GM19463 (cell line): ENCODE results near the gene PTPRO.

Experiments used
- ATAC-seq: cut with Tn5 transposase; IDR thresholded peaks from one replicate; pipeline ENCODE4 v1.9.1; 2021; ENCODE audit warnings: mild to moderate bottlenecking, moderate library complexity; ENCODE audit not compliant: unreplicated experiment

The PTPRO gene

DNA sequence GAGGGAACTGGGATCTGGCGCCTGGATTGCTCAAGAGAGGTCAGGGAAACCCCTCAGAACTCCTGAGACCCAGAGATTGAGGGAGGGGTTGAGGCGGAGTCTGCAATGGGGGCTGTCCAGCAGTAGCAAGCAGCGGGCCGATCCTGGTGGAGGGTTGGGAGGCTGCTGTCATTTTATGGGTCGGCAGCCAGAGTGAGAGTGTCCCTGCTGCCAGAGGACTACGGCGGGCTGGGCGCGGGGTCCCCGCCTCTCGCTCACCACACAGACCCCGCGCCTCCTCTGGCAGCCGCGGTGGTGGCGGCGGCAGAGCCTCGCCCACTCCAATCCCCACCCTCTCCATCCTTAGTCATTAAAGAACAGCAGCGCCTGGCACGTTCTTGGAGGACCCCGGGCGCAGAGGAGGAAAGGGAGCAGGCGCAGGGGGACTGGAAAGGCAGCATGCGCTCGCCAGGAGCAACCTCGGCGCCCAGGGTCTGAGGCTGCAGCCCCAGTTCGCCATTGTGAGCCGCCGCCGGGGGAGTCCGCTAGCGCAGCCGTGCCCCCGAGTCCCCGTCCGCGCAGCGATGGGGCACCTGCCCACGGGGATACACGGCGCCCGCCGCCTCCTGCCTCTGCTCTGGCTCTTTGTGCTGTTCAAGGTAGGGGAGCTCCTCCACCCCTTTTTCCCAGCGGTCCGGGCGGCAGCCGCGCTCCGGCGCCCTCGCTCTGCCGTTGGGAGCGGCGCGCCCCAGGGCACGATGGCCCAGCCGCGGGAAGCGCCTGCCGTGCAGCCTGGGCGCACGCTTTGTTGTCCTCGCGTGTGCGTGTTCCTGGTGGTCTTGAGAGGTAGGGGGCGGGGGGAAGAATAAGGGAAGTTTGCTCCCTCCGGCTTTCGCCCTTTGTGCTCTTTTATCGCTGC, at the start of gene PTPRO:
Gene PTPRO (plus strand): TSS at position 345 of the 898 bp plus-strand sequence.
- ATAC-seq = no peak

DNA sequence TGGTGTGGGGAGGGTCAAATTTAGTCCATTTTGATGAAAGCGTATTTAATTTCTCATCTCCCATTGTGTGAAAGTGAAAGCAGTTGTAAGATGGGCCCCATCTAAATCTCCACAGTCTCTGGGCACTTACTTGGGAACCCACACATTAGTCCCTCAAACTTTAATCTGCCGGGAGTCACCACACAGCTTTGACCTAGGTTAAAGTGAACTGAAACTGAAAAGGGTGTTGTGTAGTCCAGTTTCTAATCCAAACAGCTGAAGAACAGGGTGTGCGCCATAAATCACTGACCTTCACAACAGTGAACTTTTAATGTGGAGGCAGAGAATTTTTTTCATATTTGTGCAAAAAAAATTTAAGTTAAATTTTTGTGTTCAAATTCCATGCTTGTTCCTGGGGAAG, 48.4 kb upstream of the PTPRO start:
- ATAC-seq = no peak

DNA sequence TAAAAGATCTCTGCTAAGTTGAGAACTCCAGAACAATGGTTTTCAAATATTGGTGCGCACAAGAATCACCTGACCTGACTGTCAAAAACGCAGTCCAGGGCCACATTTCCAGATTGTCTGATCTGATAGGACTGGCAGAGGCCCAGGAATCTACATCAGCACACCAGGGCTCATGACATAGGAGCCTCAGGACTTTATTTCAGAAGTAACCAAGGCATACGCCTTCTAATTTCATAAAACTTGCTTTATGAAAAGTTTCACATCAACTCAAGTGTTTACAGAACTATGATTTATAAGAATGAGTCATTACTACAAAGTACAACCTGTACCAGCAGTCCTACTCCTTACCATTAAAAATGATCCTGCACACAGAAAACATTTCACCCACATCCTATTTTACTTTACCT, 47.7 kb upstream of the PTPRO start:
- ATAC-seq = no peak

DNA sequence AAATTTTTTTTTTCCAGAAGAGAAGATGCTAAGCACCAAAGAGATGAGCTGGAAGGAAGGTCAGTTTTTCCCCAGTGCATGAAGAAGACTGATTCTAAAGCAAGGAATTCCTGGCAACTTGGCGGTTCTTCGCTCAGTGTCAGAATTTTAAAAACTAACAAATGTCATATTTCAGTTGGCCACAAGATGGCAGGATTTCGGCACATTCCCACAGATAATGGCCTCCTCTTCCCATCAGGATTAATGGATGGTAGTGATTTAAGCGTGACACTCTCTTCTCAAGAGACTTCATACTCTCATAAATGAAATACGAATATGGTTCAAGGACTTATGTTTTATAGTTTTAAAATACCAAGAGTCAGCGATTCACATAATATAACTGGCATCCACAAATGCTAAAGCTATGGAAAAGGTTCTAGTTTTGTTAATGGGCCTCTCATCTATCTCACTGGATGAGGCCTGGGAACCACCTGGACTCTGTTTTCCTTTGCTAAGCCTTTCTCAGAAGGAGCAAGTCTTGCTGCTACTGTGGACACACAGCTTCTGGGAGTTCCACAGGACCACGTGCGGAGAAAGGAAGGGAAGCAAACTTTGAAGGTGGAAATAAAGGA, 46.1 kb upstream of the PTPRO start:
- ATAC-seq = no peak

DNA sequence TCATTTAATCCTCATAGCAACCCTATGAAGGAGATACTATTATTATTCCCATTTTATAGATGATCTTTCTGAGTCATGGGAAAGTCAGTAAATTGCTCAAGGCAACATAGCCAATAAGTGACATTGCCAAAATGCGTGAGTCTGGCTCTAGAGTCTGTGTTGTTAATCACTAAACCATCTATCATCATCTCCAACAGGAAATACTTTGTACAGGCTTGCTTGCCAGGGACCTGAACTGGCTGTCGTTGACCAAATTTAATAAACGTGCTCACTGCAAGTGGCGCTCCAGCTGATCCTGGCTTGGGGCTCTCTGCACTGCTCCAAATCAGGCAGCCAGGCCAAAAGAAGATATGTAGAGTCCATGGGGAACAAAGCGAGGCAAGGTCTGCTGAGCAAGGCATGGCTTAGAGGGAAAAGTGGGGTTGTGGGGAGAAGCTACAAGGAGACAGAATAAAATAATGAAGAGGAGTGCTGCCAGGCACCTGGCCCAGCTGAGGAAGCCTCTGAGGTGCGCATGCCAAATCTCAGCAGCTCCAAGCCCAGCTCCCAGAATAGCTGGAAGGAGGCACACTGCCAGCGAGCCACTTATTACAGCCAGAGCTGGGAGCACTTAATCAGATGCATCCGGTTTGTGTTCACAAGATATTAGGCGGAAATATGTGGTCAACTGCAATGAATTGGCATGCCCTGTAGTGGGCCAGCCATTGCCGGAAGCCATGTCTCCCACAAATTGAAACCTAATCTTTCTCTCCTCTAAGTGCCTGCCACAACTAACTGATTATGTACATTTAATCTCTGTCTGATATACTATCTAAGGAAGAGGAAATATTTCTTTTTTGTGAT, 43.3 kb upstream of the PTPRO start:
- ATAC-seq = peak; percentile 82

DNA sequence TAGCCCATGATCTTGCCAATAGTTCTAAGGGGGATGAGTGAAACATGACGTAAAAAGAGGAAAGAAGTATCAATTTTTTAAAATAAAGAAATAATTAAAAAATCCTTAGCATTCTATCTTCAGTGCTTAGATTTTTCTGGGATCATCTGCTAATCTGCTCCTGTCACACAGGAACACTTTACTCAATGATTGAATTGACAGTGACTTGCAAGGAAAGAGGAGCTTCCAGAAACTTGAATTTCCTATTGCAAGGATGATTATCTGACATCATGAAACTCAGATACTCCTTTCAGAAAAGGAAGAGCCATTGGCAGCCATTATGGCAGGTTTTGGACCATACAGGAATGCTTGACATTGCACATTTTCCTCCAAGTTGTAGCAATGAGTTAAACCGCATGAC, 41.4 kb upstream of the PTPRO start:
- no peak for ATAC-seq

DNA sequence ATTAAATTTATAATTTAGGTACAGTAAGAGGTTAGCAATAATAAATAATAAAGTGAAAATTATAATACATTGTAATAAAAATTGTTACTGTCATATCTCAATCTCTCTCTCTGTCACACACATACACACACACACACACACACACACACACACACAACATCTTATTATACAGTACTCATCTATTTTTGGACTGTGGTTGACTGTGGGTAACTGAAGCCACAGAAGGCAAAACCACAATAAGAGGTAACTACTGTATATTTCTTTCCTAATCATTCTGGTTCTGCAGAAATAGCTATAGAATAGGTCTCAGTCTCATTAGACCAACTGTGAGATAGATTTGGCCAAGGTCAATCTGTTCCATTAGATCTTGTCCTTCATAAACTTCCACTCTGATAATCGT, 33.1 kb upstream of the PTPRO start:
- no peak for ATAC-seq

DNA sequence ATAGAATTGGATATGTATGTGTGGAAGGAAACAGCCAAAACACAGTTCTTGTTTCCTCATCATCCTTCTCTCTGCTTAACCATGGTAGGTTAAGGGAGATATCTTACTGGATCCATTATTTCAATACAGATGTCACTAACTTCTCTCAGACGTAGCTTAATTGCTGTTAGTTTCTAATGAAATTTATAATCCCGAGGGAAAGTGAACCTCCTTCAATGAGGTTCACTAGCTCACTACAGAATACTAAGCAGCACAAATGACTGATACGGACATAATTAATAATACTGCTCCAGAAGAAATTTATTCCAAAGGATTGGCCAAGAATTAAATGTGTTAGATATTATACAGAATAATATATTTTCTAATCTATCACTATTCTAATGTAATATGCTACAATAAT, 28.6 kb upstream of the PTPRO start:
- no peak for ATAC-seq

DNA sequence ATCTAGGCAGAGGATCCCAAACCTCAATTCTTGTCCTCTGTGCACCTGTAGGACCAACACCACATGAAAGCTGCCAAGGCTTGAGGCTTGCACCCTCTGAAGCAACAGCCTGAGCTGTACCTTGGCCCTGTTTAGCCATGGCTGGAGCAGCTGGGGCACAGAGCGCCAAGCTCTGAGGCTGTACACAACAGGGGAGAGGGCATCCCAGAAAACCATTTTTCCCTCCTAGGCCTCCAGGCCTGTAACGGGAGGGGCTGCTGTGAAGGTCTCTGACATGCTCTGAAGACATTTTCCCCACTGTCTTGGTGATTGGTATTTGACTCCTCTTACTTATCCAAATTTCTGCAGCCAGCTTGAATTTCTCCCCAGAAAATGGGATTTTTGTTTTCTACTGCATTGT, 22.4 kb upstream of the PTPRO start:
- no peak for ATAC-seq

DNA sequence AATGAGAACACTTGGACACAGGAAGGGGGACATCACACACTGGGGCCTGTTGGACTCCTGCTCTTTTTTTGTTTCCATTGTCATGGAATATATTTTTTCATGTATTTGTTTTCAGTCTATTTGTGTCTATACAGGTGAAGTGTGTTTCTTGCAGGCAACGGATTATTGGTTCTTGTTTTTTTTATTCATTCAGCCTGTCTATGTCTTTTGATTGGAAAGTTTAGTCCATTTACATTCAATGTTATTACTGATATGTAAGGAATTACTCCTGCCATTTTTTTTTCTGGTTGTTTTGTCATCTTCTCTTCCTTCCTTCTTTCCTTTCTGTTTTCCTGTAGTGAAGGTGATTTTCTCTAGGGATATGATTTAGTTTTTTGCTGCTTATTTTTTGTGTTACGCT, 18.0 kb upstream of the PTPRO start:
- no peak for ATAC-seq

DNA sequence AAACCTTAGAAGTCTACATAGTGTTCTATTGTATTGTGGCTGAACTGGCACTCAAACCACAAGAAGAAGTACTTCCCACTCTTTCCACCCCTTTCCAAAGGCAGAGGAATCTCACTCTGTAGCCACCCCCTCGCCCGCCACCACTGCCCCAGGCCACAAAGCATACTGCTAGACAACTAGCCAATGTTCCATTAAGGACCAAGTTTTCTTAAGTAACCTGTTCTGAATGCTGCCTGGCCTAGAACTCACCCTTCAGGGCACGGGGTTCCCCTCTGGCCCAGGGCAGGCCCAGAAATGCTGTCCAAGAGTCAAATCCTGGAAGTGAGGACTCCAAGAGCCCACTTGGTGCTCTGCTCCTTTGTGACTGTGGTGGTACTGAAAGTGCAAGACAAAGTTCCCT, 15.7 kb upstream of the PTPRO start:
- no peak for ATAC-seq

DNA sequence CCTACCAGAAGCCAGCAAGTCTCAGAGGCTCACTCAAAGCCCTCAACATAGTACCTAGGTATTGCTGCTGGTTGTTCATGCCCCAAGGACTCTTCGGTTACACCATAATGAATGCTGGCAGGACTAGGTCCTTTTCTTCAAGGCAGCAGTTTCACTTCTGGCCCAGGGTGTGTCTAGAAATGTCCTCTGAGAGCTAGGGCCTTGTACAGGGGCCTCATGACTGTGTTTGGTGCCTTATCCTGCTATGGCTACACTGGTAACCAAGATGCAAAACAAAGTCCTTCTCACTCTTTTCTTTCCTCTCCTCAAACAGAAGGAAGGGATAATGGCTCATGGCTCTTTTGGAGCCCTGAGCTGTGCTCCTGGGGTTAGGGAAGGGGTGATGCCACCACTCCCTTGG, 15.2 kb upstream of the PTPRO start:
- ATAC-seq = no peak

DNA sequence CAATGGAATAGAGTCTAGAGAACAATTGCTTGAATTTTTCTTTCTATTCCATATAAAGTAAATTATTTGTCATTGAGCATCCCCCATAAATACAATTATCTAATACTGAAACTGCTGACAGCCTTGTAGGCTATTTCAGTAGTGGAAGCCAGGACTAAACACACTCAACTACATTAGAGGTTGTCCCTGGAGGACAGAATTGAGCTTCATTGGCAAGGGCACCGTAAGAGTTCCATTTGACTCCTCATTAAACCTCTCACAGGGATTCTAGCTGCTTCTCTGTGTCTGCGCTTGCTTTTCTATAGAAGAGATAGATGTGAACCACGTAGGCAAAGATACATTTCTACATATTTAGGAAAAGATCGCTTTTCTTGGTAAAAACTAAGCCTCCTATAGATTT, 3.5 kb upstream of the PTPRO start:
- no peak for ATAC-seq

DNA sequence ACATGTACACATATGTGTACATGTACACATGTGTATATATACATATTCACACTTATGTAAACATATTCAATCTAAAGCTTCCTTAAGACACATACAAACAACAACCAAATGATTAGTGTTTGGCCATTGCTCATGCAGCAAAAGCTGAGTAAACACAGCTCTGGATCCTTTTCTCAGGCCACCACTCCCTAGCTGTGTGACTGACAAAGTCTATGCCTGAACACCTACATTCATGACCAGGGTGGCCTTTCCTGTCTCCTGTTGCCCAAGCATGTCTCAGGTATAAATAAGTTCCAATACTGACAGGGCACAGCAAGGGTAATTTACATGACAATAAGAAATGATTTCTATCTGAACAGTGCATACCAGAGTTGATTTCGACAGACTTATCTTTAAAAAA, 1.4 kb upstream of the PTPRO start:
- no peak for ATAC-seq

DNA sequence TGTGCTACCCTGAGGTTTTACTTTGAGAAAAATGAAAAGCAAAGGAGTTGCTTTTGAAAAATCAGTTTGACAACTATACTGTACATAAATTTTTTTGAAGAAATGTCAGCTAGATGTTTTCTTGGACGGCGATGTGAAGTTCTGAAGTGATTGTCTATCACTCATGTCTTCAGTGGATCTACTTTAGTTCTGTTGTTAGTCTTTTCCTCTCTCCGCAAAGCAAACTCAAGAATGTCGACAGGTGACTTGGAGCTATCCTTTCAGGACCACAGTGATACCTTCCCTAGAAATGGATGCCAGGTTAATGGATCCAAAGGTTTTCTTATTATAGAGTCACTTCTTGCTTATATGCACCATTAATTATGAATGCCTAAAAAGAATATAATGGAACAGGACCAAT, 1.2 kb downstream of the PTPRO start:
- ATAC-seq = no peak

DNA sequence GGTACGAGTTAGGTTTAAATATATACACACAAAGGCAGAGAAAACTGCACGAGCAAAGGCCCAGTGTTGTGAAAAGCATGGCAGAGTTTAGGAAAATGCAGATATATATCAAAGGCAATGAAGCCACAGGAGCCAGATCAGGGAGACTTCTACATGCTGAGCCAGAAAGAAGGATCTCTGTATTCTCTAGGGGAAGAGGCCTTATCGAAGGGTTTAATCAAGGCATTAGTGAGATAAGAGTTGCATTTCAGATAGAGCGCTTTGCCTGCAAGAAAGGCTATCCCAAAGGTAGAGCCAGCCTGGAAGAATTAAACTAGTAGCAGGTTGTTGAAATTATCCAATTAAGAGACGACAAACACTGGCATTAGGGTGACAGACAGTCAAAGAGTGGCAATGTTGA, 7.6 kb downstream of the PTPRO start:
- ATAC-seq = no peak

DNA sequence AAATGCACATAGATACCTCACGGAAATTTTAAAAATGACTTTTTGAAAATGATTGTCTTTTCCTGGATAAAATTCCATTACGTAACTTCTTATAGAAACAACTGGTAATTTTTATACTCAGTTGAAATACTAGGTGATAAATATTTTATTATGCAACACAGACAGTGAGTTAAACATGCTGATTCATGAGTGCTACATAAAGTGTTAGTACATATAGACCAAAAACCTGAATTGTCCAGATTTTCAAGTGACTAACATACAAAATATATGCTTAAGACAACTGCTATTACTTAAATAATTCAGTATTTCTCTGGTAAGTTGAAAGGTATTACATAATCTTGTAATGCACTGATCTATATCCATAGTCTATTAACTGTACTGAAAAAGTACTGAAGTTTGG, 11.9 kb downstream of the PTPRO start:
- ATAC-seq = no peak

DNA sequence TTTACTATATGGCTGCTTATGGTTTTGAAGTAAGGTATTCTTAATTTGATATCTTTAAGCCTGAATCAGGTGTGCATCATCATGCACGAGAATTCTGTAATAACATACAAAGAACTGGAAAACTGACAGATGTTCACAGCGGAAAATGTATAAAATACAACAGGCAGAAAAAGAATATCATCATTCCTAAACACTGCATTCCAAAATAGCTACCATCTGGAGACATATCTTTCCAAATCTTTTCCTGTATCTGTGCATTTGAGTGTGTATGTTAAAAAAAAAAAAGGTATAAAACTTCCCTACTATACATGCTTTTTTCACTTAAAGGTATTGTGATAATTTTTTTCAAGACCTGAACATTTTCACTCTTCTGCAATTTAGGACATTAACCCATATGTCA, 13.7 kb downstream of the PTPRO start:
- ATAC-seq = no peak

DNA sequence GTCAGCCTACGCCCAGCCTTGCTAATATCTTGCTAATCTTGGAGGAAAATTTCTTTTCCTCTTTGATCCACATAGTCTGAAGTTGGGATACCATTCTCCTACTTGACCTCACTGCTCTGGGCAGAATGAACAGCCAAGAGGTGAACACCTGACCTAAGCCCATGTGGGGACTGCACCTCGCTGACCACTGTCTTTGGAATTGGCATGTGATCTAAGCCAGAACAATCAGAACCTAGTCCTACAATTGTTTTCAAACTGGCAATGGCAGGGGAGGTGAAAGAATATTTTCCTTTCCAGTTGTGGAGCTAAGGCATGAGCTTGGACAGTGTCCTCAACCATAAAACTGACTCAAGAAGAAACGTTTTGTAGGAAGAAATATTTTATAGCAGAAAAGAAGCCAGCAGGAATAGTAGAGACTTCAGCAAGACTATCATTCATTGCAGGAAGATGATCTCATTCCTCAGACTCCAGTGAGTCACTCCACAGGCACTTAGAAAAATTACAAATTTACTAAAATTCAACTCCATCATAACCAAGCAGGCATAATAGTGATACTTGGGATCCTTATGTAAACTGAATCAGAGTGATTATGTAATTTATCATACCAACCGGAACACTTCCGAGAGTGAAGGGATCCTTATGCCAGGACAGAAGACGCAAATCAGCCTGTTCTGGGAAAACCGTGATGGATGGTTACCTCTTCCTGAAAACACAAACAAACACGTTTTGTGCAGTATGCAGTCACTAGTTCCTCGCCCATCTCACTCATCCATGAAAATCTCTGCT, 14.7 kb downstream of the PTPRO start:
- ATAC-seq = no peak

DNA sequence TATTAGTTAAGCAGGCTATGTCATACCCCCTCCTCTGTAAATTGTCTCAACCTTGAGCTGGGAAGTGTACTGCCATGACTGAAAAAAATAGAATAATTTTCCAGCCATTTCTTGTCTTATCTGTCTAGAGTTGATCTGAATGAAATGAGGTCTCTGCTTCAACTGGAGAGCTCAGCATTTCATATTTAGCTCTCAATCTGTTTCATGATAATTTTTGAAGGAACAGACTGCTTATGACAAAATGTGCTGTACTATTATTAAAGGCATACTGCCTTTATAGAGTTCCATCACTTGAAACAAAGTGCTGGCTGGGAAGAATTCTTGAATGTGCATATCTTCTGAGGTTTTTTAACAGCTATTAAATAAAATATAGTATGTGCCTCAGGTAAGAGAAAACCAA, 19.1 kb downstream of the PTPRO start:
- no peak for ATAC-seq

DNA sequence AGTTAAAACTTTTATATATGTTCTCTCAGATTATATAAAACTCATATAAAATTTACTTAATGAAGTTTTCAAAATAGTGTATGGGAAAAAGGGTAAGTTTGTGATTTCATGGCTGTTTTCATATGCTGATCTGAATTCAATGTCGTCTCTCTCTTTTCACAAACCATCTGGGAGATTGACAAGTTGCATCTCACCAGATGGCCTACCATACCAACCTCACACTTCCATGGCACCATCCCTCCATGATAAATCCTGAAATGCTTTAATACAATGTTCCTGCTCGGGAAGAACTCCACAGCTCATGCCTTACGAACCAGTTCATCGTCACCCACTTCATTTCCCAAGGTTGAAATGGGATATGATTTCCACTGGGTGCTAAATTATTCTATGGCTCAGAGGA, 22.3 kb downstream of the PTPRO start:
- no peak for ATAC-seq
